HG03378 (cell line): ENCODE results near the gene VPS35.

Experiments used
- ATAC-seq: cut with Tn5 transposase; IDR thresholded peaks from one replicate; pipeline ENCODE4 v1.9.1; 2021; ENCODE audit warnings: mild to moderate bottlenecking, moderate library complexity; ENCODE audit not compliant: unreplicated experiment

Gene VPS35

DNA sequence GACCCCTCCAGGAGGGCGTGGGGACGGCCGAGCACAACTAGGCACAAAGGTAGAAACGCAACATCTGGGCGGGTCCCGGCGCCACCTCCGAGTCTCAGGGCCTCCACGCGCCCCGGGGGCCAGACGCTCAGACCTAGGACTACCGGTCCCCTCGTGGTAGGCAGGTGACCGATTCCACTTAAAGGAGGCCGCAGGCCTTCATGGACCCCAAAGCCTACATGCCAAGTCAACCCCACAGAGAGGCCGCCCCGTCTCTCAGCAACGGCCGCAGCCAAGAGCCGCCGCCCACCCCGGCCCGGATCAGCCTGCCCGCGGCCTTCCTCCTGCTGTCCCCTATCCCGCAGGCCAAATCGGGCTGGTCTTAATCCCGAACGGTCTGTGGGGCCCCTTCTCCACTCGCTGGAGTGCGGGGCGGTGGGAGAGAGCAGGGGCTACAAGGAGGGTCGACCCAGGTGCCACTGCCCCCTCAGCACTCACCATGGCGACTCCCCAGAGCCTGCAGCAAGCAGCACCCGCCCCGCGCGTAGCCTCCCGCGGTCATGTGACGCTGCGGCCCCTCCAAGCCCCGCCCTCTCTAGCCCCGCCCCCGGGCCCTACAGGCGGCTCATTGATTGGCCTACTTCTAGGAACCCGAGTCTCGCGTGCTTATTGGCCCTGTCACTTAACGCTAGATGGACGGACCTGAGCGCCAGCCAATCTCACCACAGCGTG is at the start of gene VPS35:
Gene VPS35, minus strand, starts transcription at position 525 of the 711 bp plus-strand sequence. Its CDS starts 45 bp downstream, at position 480.
- ATAC-seq = peak; percentile 85

DNA sequence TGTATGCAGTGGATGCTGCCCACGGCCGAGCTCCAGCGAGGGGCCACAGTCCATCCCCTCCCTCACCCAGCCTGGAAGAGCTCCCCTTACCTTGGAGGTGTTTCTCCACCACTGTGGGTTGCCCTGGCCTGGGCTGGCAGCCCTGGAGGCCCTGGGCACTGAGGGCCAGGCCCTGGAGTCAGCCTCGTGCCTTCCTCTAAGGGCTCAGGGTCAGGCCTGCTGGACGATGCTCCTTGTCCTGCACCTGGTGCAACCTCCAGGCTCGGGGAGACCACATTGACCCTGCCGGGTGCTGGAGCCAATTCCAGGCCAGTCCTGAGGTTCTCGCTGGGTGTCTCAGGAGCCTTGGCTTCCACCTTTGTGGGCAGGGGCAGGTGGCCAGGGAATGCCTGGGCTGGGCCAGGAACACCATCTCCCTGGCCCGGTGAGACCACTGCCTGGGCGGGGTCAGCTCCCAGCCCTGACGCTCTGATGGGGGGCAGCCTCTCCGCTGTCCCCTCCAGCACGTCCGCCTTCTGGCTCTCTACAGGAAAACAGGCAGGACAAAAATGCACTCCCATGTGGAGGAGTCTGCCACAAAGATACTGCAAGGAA is 48.7 kb upstream of the VPS35 start:
- ATAC-seq = no peak

DNA sequence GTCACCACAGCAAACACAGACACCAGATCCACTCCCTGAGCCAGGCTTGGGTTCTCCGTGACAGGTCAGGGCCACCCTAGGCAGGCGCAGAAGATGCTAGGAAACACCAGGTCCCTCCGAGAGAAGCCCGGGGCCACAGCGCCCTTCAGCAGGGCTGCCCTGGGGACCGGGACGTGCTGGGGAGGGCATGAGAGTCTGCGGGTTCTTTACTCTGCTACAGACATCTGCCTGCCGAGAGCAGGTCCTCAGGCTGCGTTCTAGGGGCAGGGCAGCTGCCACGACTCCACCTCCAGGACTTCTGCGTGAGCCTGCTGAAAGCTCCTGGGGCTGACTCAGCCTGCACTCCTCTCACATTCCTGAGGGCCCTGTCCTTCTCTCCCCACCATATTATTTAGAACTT is 47.7 kb upstream of the VPS35 start:
- ATAC-seq = no peak

DNA sequence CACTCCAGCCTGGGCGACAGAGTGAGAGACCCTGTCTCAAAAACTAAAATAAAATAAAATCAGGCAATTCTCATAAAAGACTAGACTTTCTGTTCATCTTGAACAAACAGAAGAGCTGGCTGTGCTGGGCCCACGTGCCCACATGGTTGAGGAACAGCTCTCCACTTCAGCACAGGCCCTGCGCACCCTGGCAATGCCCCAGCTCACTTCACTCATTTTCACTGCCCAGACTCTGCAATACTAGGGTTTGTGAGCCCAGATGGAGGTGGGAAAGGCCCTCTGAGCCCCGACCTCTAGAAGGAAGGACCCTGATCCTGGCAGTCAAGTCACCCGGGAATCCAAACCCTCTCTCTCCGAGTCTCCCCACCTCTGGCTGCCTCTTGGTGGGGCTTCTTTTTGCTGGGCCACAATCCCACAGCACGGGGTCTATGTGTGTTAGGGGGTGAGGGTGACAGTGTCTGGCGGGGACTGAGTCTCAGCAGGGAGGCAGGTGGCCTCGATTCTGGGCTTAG is 44.4 kb upstream of the VPS35 start:
- no peak for ATAC-seq

DNA sequence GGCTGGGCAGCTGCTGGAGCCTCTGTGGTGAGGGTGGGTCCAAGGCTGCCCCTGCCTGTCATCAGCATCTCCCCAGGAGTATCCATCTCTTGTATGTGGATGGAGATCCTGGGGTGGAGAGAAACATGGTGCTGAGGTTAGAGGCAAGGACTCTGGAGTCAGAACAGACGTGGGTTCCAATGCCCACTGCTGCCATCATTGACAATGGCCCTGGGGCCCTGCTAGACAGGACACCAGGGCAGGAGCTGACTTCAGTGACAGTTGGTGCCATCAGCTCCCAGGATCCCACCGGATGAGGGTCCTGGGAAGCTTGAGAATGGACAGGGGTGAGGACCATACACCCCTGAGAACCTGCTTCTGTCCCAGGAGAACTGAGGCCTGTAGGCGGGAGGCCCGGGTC is 43.6 kb upstream of the VPS35 start:
- no peak for ATAC-seq

DNA sequence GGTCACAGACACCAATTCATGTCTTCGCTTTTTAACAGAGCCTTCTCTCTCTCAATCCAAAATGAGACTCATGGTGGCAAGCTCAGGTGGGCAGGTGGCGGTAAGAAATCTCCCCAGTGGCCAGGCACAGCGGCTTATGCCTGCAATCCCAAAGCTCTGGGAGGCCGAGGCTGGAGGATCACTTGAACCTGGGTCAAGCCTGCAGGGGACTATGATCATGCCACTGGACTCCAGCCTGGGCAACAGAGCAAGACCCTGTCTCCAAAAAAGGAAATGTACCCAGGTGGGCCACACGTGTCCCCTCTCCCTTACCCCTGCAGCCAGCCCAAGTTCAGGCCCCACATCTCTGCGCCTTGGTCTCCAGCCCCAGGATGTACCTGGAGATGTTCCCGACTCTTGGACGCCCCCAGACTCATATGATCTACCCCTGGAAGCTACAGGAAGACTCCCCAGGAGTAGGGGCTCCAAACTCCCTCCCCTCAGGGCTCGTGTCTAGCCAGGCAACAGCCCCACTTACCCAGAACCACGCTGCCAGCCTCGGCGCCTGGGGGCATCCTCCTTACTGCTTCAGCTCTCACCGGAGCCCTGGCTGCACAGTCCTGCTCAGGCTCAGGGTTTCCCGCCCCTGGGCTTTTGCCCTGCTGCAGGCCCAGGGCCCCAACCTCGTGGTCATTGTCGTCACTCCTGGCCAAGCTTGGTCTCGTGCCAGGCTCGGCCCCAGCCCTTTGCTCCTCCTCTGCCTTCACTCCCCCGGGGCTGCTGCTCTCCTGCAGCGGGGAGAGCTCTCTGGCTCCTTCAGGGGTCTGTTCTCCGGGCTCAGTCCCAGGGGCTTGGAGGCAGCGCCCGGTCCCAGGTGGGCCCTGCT is 42.9 kb upstream of the VPS35 start:
- no peak for ATAC-seq

DNA sequence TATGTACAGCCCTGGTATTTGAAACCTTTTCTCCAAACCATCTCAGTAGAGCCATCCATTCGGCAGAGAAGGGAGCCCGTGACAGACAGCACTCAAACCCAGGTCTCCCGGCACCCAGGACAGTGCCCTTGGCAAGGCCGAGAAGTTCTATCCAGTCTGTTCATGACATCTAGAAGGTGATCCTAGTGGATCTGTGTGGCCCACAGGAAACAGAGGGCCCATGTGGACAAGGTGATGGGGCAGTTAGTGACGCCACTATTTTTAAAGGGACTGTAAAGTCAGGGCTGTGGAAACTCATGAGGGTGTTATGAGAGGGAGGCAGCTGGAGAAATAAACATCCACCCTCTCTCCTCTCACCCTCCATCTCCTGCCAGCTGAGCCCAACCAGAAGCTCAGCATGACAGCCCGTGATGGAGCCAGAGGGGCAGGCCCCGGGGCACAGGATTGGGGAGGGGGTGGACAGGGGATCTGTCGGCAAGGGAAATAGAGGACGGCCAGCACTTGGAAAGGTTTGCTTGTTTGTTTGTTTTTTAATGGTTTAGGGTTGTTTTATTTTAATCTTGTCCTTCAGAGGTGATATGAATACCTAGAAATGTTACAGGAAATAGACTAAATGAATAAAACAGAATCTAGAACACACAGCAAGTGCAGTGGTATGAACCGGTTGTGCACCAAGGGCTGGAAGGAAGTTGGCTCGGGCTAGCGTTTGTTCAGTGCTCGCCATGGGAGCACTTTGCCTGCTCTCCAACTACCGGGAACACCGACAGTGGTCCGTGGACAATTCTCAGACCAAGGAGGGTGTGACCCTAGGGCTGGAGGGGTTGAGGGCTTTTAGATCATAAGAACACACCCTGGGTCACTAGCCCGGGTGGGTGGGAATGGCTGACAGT is 42.1 kb upstream of the VPS35 start:
- ATAC-seq = no peak

DNA sequence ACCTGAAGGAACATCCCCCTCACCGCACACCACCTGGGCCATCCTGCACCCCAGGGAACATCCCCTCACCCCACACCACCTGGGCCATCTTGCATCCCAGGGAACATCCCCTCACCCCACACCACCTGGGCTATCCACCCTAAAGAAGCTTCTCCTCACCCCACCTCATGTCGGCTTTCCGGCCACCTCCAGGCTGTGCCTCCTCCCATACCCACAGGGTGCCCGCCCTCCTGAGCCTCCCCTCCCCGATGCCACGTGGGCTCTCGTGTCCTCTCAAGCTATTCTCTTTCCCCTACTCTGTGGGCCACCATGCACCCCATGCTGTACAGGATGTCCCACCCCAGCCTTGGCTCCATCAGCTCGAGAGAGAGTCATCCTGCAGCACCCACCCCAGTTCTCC is 41.1 kb upstream of the VPS35 start:
- no peak for ATAC-seq

DNA sequence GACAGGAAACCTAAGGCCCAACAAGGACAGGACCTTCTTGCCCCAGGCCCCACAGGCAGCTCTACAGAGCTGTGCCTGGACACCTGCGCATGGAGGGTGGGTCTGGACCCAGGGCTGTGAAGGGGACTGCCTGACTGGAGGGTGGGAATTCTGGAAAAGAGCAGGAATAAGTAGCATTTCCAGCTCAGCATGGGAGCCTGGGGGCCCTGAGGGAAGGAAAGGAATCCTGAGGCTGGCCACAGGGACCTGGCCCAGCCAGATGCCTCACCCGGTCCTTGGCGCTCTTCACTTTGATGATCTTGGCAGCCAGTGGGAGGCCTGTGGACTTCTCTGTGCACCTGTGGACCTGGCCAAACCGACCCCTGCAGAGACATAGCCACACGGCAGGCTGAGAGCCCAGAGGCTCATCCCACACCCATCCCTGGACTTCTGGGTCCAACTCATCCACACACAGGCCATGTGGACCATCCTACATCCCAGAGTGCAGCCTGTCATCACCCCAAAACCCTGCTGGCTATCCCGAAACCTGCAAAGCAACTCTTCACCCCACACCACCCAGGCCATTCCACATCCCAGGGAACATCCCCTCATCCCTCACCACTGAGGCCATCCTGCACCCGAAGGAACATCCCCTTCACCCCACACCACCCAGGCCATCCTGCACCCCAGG is 40.5 kb upstream of the VPS35 start:
- ATAC-seq = no peak

DNA sequence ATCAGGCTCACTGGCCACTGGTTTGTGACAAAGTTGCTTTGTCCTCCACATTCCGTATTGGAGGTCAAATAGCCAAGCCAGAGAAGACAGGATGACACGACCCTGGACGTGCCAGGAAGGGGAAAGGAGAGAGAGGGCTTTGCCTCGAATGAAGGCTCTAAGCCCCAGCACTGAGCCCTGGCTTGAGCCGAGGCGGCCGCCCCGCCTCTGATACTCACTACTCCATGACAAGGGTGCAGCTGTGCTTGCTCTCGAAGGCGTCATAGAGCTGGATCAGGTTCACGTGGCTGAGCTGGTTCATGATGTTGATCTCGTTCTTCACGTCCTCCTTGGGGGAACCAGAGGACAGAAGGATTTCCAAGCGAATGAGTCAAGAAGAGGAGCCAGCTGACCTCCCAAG is 39.8 kb upstream of the VPS35 start:
- no peak for ATAC-seq

DNA sequence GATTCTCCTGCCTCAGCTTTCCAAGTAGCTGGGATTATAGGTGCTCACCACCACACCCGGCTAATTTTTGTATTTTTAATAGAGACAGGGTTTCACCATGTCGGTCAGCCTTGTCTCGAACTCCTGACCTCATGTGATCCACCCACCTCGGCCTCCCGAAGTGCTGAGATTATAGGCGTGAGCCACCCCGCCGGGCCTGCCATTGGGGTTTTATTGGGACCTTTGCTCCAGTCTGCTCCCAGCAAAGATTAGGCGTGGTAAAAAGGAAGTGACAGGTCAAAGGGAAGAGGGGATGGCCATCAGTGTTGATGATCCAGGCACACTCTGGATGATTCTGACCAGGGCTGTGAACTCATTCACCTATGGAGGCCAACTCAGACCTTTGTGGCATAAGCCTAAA is 38.7 kb upstream of the VPS35 start:
- ATAC-seq = no peak

DNA sequence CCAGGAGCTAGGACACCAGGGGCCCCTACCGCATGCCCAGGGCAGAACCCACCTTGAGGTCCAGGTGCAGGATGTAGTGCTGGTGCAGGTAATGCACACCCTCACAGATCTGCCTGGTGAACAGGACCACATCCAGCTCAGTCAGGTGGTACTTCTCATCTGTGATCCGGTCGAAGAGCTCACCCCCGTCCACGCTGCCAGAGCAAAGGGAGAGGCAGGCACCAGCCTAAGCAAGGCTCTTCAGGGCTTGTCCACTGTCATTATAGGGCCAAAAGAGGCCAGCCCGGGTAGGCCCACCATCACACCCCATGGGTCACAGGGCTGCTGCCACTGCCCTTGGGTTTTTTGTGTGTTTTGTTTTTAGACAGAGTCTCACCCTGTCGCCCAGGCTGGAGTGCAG is 38.2 kb upstream of the VPS35 start:
- no peak for ATAC-seq

DNA sequence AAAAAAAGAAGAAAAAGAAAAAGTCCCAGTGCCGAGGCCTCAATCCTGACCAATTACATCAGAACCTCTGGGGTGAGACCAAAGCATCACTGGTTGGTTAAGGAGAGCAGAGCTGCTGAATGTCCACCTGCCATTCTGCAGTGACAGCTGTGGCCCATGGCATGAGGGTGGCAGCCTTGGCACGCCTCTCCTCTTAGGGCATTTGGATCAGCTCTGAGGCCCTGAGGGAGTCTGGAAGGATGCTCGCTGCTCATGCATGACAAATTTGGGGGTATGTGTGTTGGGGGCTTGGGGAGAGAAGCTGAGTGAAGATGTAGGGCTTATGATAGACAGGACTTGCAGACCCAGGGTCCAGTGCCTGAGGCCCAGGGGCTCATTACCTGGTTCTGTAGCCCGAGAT is 32.9 kb upstream of the VPS35 start:
- ATAC-seq = no peak

DNA sequence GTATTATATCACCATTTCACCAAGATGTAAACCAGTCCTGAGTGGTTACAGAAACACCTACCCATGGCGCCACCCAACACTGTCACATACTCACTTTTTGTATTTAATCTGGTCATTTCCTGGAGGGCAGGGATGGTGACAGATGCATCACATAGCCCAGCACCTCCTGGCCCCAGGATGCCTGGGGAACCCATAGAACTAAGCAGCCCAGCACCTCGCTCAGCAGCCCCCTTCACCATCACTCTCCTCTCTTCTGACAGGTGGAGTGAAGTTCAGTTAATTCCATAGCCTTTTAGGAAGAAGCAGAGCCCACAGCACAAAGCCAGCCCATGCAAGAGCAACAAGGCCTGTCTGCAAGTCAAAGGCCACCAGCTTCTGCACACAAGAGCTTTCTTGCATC is 31.6 kb upstream of the VPS35 start:
- ATAC-seq = no peak

DNA sequence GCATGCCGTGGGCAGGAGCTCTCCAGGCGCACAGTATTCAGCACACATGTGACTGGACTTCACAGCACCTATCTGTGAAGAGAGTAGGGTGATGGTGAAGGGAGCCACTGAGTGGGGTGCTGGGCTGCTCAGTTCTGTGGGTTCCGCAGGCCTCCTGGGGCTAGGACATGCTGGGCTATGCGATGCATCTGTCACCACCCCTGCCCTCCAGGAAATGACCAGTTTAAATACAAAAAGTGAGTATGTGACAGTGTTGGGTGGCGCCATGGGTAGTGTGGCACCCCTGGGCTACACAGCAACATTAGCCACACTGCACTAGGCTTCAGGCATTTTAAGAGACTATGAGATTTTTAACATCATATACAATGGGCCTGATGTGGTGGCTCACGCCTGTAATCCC is 30.6 kb upstream of the VPS35 start:
- no peak for ATAC-seq

DNA sequence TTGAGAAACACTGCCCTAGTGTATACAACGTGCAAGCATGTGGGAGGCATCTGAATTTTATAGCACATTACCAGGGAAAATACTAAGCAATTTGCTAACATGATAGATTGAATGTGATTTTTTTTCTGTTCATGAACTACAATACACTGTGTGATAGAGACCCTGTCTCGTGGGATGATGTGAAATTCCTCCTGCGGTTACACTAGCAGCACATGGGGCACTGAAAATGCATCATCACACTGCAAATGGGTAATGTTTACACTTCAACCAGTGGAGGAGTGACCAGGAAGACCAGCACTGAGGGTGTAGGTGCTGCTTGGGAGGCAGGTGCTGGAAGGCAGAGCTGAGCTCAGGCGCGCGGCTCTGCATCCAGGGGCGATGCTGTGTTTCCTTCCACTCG is 29.2 kb upstream of the VPS35 start:
- ATAC-seq = no peak

DNA sequence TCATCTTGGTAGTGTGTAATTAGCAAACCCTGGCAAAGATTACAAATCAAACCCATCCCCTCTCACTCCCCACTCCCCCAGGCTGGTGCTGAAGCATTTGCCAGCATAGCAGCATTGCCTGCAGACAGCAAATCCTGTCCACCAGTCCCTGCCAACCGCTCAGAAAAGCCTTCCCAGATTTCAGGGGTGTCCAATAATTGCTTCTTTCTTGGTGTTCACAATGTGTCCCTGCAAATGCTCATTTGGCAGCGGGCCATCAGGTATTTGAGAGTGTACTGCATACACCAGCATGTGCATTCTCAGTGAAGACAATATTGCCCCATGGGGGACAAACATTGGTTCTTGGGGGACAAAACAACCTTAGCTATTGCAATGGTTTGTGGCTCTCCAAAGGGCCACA is 28.7 kb upstream of the VPS35 start:
- ATAC-seq = no peak

DNA sequence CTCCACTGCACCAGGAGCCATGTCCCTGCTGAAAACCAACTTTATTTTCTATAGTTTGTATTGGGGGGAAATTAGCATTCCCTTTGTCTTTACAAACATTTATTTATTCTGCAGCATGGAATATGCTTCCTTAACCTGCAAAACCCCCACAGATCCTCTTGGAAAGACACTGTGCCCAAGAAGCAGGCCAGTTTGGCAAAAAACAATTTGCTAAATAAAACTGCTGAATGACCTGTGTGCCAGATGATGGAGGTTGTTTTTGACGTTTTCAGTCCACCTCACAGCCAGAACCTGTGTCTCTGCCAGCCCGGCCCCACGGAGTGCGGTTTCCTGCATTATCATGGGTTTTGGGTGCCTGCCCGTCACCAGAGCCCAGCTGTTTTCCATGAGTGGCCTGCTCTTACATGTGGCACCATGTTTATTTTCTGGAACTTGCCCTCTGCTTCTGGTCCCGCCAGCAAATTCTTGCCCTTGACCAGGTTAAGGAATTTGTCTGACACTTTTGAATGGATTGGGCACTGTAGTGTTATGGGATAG is 26.9 kb upstream of the VPS35 start:
- no peak for ATAC-seq

DNA sequence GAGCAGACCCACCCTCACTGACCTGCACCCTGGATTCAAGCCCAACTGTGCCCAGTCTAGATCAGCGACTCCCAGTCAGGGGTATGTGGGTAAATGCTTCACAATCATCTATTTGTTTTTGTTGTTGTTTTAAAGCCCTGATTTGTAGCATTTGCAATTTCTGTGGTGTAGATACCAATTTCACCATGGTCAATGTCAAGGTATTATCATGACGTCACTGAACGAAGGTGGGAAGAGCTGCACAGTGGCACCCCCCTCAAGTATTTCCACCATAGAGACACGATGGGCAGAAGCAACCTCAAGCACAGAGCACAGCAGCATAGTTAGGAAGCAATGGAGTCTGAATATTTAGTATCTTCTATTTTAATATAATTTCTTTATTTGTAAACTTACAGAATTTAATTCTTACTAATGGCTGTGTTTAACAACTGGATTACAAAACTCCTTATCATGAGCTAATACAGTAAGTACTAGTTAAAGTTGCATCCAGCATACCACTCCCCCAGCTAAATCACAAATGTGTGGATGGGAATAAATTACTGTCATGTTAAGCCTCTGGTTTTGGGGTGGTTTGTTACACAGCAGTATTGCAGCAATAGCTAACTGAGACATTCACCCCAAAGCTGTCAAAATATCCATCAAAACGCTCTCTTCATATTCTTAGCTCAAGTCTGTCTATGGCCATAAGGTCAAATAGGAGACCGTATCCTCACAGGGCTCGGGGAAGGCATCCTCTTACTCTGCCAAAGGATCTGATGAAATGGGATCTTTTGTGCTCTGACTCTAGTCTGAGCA is 26.0 kb upstream of the VPS35 start:
- ATAC-seq = no peak
